ENCODE results near the gene CTDSPL2.

DNA sequence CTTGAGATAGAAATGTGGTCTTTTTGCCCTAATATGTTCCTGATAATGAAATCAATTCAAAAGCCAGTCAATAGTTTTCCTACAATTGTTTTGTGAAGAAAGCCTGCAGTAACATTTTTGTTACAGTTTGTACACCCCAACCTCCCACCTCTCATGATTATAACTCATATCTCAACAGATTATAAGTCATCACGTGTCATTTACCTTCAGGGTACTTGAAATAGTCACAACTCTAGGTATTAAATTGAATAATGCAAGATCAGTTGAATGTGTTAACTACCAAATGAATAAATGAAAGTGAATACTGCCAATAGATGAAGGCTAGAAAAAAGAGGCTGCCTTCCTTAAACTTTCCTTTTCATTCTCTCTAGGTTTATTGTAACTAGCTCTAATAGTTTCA is 32.9 kb upstream of the CTDSPL2 start:
- TF ChIP-seq POLR2A (IDR thresholded peaks at IDR 0.05; ENCODE audit: low read length) (no peak), GATA1 (IDR thresholded peaks at IDR 0.05; ENCODE audit: low read depth, low read length) (no peak)
